GM03348 (cell line): ENCODE data around the gene ALDH8A1.
"Not testable (repeated sequence)": the region's sequence is repeated elsewhere in the genome, so short reads cannot be mapped to it uniquely, and the experiment has no call there.

Source experiments
- DNase-seq: peaks from one replicate; pipeline ENCODE4 v3.0.0; 2012; ENCODE audit warnings: low spot score

ALDH8A1 gene

GRCh38 chr6:134909701-134910592 lies 40.0 kb downstream of the ALDH8A1 start:
- no peak for DNase-seq

GRCh38 chr6:134908906-134909516 lies 40.9 kb downstream of the ALDH8A1 start:
- peak; percentile 86 for DNase-seq

GRCh38 chr6:134904731-134905130 lies 45.2 kb downstream of the ALDH8A1 start:
- DNase-seq: not testable (repeated sequence)

- DNase-seq: no peak
Measured at GRCh38 chr6:134903448-134903847, 46.5 kb downstream of the ALDH8A1 start.

GRCh38 chr6:134902936-134903335 lies 47.0 kb downstream of the ALDH8A1 start:
- no peak for DNase-seq

GRCh38 chr6:134902074-134902861 lies 47.6 kb downstream of the ALDH8A1 start:
- no peak for DNase-seq

GRCh38 chr6:134898575-134898974 lies 51.3 kb downstream of the ALDH8A1 start:
- DNase-seq: no peak

GRCh38 chr6:134898166-134898565 lies 51.7 kb downstream of the ALDH8A1 start:
- DNase-seq: not testable (repeated sequence)

- no peak for DNase-seq
Measured at GRCh38 chr6:134896910-134897309, 53.0 kb downstream of the ALDH8A1 start.

- no peak for DNase-seq
Measured at GRCh38 chr6:134894800-134895199, 55.1 kb downstream of the ALDH8A1 start.

GRCh38 chr6:134892362-134892761 lies 57.5 kb downstream of the ALDH8A1 start:
- no peak for DNase-seq

- DNase-seq: no peak
Measured at GRCh38 chr6:134891633-134892032, 58.3 kb downstream of the ALDH8A1 start.

- no peak for DNase-seq
Measured at GRCh38 chr6:134888316-134888715, 61.6 kb downstream of the ALDH8A1 start.

GRCh38 chr6:134884752-134885151 lies 65.1 kb downstream of the ALDH8A1 start:
- DNase-seq: no peak

GRCh38 chr6:134883314-134883713 lies 66.6 kb downstream of the ALDH8A1 start:
- DNase-seq: no peak

GRCh38 chr6:134882426-134883038 lies 67.4 kb downstream of the ALDH8A1 start:
- peak; percentile 70 for DNase-seq

GRCh38 chr6:134880487-134881190 lies 69.3 kb downstream of the ALDH8A1 start:
- peak; percentile 61 for DNase-seq

- peak; percentile 18 for DNase-seq
Measured at GRCh38 chr6:134878136-134878535, 71.8 kb downstream of the ALDH8A1 start.

- no peak for DNase-seq
Measured at GRCh38 chr6:134875367-134875766, 74.5 kb downstream of the ALDH8A1 start.

- no peak for DNase-seq
Measured at GRCh38 chr6:134873500-134874388, 76.2 kb downstream of the ALDH8A1 start.
